ENCODE data around the gene CTU1. TPM values are rescaled to one million over a fixed set of nuclear protein-coding genes. Genes with fewer than 3 reads are reported as not detected.

The CTU1 gene
- total RNA-seq, 1 donor from 2014 or later: 7.4 TPM

- no peak for TF ChIP-seq CTCF (IDR thresholded peaks at IDR 0.05; ENCODE audit: unreplicated experiment)
- no peak for DNase-seq (ENCODE audit: low spot score, unreplicated experiment)
- Mint-ChIP-seq H3K4me3 (ENCODE audit: low read depth) (no peak overlapping the region), H3K36me3 (ENCODE audit: insufficient read depth) (no peaks in the 10 kb centered on the region), H3K4me1 (ENCODE audit: low read depth) (peaks cover 15% of the 10 kb centered on the region), H3K27me3 (peaks cover 16% of the 10 kb centered on the region), H3K27ac (no peak overlapping the region), H3K9me3 (ENCODE audit: low read depth) (peaks cover 4% of the 10 kb centered on the region)
Measured at GRCh38 chr19:51066393-51067186, 41.6 kb downstream of the CTU1 start.

GRCh38 chr19:51065221-51065960 lies 42.8 kb downstream of the CTU1 start:
- Mint-ChIP-seq H3K9me3 (ENCODE audit: low read depth) (peaks cover 9% of the 10 kb centered on the region), H3K36me3 (ENCODE audit: insufficient read depth) (no peaks in the 10 kb centered on the region), H3K4me1 (ENCODE audit: low read depth) (peaks cover 5% of the 10 kb centered on the region), H3K27me3 (peaks cover 27% of the 10 kb centered on the region), H3K27ac (no peak overlapping the region), H3K4me3 (ENCODE audit: low read depth) (peak overlapping the region; percentile 70)
- no peak for TF ChIP-seq CTCF (IDR thresholded peaks at IDR 0.05; ENCODE audit: unreplicated experiment)
- no peak for DNase-seq (ENCODE audit: low spot score, unreplicated experiment)

- Mint-ChIP-seq H3K36me3 (ENCODE audit: insufficient read depth) (no peaks in the 10 kb centered on the region), H3K9me3 (ENCODE audit: low read depth) (peaks cover 9% of the 10 kb centered on the region), H3K4me3 (ENCODE audit: low read depth) (peak within 1 kb of the TSS; percentile 70), H3K27ac (no peak within 1 kb of the TSS), H3K4me1 (ENCODE audit: low read depth) (peaks cover 4% of the 10 kb centered on the region), H3K27me3 (peaks cover 27% of the 10 kb centered on the region)
- no peak for TF ChIP-seq CTCF (IDR thresholded peaks at IDR 0.05; ENCODE audit: unreplicated experiment)
- DNase-seq (ENCODE audit: low spot score, unreplicated experiment): peak; percentile 16
Measured at GRCh38 chr19:51064534-51065220, 43.5 kb downstream of the CTU1 start, which contains the start of gene KLK13. KLK13 (minus strand) TSS chr19:51065092; CDS start chr19:51065067, 25 bp downstream.

GRCh38 chr19:51063664-51064063 lies 44.5 kb downstream of the CTU1 start:
- TF ChIP-seq CTCF (IDR thresholded peaks at IDR 0.05; ENCODE audit: unreplicated experiment): no peak
- Mint-ChIP-seq H3K9me3 (ENCODE audit: low read depth) (peaks cover 9% of the 10 kb centered on the region), H3K4me3 (ENCODE audit: low read depth) (peak overlapping the region; percentile 50), H3K27me3 (peaks cover 30% of the 10 kb centered on the region), H3K4me1 (ENCODE audit: low read depth) (peaks cover 4% of the 10 kb centered on the region), H3K36me3 (ENCODE audit: insufficient read depth) (no peaks in the 10 kb centered on the region), H3K27ac (no peak overlapping the region)
- DNase-seq (ENCODE audit: low spot score, unreplicated experiment): no peak

GRCh38 chr19:51060973-51061372 lies 47.2 kb downstream of the CTU1 start:
- H3K4me1 Mint-ChIP-seq (ENCODE audit: low read depth): peaks cover 4% of the 10 kb centered on the region
- TF ChIP-seq CTCF (IDR thresholded peaks at IDR 0.05; ENCODE audit: unreplicated experiment): no peak
- no peak overlapping the region for H3K4me3 Mint-ChIP-seq (ENCODE audit: low read depth)
- H3K27ac Mint-ChIP-seq: no peak overlapping the region
- H3K36me3 Mint-ChIP-seq (ENCODE audit: insufficient read depth): no peaks in the 10 kb centered on the region
- no peak for DNase-seq (ENCODE audit: low spot score, unreplicated experiment)
- H3K27me3 Mint-ChIP-seq: peaks cover 38% of the 10 kb centered on the region
- peaks cover 5% of the 10 kb centered on the region for H3K9me3 Mint-ChIP-seq (ENCODE audit: low read depth)

All from progenitor cell of endocrine pancreas (in vitro differentiated cells).